NCI-H187 treated with DMSO at 0.1 percent for 48 hours (cell line): ENCODE data around the gene ITPR2.
"Not testable (repeated sequence)": the region's sequence is repeated elsewhere in the genome, so short reads cannot be mapped to it uniquely, and the experiment has no call there.

ENCODE experiments used
- DNase-seq: peaks from one replicate; lab custom pipeline; 2025; lab: John Stamatoyannopoulos, UW

The ITPR2 gene

DNA sequence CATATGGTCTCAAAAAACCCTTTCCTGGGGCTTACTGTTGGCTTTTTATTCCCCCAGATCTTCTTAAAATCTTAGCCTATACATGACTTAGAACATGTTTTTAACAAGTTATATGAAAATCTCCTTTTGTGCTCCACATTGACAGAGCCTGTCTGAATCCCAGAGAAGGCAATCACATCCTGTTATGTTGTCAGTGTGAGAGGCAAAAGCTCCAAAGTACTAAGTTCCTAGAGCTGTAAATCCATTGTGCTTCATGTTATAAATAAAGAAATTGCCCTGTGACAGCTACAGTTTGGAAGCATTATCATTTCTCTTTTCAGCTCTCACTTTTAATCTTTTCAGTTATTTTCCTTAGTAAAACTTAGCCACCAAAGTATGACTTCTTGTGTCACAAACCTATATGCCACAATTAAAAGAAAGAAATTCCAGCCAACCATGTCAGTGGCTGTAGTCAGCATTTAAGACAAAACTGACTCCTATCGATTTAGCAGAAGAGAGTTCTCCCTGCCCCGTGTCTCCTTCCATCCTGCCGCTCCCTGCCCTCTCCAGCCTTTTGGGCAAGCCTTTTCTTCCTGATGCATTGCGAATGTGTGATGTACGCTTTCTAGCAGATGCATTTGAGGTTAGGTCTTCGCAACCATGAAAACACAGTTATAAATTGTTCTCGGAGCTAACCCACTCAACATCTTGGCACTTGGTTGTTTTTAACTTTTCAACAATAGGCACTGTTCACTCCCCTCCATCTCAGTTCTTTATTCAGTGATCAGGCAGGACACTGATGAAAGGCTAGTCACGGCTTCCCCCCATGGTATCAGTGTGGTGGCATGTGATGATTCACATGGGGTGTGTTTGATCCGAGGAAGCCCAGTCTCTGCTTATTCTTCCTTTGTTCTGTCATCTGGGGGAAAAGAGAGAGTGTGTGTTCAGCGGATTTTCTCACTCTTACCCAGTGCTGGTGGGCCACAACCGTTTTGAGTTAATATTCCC, 494.1 kb downstream of the ITPR2 start:
- no peak for DNase-seq

DNA sequence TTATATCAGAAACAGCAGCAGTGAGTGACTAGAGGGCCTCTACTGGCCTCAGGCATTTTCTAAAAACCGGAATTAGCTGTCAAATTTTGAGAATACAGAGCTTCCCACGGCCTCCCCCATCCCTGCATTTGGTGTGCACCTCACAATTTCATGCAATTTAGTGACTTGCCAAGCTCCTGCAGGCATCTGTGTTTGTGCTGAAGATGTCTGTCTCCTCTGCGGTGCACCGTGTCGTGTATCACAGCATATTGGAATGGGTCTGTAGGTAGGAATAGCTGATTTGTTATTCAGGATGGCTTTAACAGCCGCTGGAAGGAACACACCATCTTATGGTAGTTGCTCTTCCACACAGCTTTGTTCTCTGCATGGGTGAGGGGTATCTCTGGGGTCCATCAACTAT, 497.3 kb downstream of the ITPR2 start:
- no peak for DNase-seq

GRCh38 chr12:26334621-26335124, 498.3 kb downstream of the ITPR2 start:
- DNase-seq = no peak

DNA sequence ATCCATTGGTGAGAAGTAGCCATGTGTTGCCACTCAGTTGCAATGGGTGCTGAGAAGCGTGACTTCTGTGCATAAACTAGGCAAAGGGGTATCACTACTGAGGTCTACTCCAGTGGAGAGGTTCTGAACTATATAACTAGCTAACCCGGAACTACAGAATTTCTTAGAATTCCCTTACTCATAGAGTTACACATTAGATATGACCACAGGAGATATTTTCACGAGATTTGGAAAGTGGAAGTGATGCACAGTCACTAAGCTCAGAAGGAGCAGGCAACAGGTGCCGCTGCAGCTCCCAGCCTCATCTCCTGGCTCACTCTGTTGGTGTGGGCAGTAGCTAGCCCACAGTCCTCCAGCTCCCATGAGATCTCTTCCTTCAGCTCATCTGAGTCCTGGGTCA, 501.0 kb downstream of the ITPR2 start:
- DNase-seq = no peak

DNA sequence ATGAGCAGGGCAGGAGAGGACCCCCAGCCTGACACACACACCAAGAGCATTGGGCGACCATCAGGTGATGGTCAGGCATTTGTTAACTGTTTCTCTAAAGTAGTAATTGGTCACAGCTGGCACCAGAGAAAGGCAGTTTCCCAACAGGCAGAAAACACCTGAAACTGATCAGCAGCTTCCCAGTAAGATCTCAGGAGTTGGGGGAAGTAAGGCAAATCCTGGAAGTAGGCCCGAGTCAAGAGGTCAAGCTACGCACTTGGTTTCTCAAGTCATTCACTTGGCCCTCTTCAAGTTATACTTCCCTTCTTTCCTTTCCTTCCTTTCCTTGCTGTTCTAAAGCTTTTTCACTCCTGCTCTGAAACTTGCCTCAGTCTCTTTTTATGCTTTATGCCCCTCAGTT, 501.9 kb downstream of the ITPR2 start:
- no peak for DNase-seq

DNA sequence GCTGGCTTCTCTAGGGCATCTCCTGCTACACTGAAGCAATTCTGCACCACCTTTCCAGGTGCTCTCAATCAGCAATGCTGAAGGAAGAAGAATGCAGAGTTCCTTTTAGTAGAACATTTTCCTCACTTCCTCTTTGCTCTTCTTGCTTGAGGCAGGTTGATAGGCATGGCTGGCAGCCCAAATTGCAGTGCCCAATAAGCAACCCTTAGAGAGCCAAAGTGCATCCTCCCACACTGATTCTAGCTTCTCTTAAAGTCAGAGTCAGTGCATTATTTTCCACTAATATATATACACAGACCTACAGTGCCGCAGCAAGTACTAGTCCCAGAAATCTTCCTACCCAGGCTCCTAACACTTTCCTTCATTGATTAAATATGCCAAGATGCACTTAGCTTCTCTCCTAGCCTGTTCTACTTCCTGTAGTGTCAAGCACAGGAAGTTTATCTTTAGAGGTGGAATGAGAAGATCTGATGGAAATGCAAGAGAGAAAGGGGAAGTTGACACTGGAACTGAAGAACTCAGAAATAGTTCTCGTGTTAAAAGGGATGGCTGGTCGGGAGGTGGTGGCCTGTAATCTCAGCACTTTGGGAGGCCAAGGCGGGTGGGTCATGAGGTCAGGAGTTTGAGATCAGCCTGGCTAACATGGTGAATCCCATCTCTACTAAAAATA, 504.9 kb downstream of the ITPR2 start:
- DNase-seq = no peak

DNA sequence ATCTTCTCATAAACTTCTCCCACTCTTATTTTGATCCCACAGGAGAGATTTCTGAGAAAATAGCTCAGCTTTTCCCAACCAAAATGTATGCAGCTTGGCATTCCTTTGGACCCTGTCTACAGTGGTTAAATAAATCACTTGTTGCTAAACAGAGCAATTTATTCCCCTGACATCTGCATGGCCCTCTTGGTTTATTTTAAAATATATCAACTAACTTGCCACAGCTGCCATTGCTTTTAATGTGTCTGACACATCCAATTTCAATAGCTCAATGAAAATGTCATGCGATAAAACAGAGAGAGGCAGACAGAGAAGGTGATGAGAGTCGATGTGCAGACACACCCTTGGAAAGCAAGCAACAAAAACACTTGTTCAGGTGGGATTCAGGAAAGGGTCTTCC, 509.3 kb downstream of the ITPR2 start:
- no peak for DNase-seq

DNA sequence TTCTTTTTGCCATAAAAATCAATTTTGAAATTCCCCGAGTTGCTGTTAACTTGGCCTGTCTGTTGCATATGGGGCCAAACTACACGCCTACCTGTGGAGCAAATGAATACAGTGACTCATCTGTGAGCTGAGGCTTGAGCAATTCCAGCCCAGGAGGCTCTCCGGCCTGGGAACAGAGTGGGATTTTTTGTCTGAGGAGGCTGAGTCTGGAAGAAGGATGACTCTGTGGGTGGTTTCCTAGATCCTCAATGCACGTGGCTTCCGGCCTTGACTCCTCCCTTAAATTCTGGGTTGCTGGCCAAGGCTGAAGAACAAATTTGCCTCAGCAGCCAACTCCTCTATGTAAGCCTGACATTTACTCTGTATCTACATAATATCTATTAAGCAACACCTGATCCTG, 513.5 kb downstream of the ITPR2 start:
- no peak for DNase-seq

GRCh38 chr12:26318661-26319068, 514.3 kb downstream of the ITPR2 start:
- DNase-seq = no peak

DNA sequence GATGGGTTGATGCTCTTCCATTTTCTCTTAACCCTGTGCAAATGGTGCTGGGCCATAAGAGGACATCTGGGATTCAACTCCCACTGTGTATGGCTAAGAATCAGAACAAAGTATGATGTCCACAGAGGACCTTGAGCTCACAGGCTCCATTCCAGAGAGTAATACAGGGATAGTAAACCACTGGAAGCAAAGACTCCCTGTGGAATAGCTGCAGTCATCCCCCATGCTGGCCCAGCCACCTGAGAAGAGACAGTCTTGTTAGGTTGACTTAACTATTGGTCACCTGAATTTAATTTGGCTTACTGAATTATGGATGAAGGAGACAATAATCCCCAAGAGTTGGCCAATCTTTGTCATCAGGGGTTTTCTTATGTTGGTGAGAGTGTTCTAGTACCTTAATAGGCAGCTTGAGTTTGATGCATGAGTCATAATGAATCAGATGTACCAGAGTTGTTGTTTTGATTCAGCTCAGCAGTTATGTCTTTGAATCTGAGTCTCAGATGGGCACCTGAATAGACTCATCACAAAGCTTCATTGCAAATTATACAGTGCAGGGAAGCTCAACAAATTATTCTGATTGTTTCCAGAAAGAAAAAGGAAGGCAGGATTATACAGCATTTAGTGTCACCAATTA, 514.9 kb downstream of the ITPR2 start:
- no peak for DNase-seq

- DNase-seq = not testable (repeated sequence)
Measured at GRCh38 chr12:26314103-26314502, 518.9 kb downstream of the ITPR2 start.

DNA sequence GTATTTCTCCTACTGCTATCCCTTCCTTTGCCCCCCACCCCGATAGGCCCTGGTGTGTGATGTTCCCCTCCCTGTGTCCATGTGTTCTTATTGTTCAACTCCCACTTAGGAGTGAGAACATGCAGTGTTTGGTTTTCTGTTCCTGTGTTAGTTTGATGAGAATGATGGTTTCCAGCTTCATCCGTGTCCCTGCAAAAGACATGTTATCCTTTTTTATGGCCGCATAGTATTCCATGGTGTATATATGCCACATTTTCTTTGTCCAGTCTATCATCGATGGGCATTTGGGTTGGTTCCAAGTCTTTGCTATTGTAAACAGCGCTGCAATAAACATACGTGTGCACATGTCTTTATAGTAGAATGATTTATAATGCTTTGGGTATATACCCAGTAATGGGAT, 522.5 kb downstream of the ITPR2 start:
- DNase-seq = not testable (repeated sequence)

- DNase-seq = no peak
Measured at GRCh38 chr12:26309634-26310033, 523.4 kb downstream of the ITPR2 start.

- no peak for DNase-seq
Measured at GRCh38 chr12:26304273-26304672, 528.7 kb downstream of the ITPR2 start.

GRCh38 chr12:26303418-26303817, 529.6 kb downstream of the ITPR2 start:
- DNase-seq = no peak

GRCh38 chr12:26302776-26303175, 530.2 kb downstream of the ITPR2 start:
- DNase-seq = no peak

- no peak for DNase-seq
Measured at GRCh38 chr12:26299751-26300150, 533.2 kb downstream of the ITPR2 start.

DNA sequence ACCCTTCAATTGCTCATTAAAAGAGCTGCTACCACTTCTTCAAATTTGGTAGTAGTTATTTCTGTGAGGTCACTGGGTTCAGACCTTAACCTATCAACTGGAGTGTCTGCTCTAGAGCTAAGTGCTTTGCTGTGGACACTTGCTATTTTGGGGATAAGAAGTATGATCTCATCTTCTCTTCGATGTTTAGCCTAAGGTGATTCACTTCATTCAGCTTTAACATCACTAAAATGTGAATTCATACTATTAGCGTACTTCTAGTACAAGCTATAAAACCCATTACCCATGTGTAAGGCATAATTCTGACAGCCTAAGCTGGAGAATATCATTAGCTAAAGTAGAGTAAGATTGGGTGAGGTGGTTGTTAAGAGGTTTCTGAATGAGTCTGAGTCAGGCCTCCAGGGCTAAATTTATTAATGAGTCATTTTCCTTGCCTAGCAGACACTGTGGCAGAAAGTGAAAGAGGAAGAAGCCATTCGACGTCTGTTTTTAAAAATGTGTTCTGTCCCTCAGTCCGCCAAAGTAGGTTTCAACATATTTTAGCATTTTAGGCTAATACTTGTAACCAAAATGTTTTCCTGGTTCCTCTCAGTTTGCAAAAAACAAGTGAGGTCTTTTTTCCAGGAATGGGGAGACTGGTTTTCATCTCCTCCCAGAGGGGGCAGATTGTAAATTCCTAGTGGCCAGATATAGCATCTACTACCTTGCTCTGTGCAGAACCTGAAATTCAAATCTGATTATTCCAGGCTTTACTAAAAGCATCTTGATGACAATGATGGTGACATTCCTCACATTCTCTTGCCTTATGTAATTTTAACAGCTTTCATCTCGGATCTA, 534.0 kb downstream of the ITPR2 start:
- DNase-seq = no peak

GRCh38 chr12:26297396-26298070, 535.5 kb downstream of the ITPR2 start:
- DNase-seq = no peak

DNA sequence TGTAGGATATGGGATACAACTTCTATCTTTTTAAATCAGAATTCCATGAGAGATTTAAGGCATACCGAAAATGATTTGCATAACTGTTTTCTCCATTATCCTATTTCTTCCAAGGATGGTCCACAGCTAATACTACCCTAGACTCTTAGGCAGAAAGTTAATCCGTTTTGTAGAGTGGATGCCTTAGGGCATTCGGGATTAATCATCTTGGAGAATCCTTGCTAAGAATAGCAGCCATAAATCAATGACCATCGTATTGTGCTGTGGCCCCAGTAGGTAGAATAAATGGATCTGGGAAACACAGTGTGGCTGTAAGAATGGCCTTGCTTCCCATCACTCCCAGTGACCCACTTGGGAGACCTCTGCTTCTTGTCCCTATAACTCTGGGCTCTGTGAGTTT, 538.0 kb downstream of the ITPR2 start:
- no peak for DNase-seq

GRCh38 chr12:26293612-26294011, 539.4 kb downstream of the ITPR2 start:
- DNase-seq = no peak
